K562 (cell line): ENCODE data around the gene ATAD2B. TPM values are rescaled to one million over a fixed set of nuclear protein-coding genes. Genes with fewer than 3 reads are reported as not detected.

Experiments
- ATAC-seq: fragments of 200-7000 bp; cut with Tn5 transposase; 3 replicates; pipeline ENCODE4 v1.9.1; 2020; ENCODE audit warnings: moderate library complexity
- BruUV-seq: library from RNA; stranded (reverse); fragments of 400-500 nt; replicated peaks from 2 replicates; lab custom pipeline; 2021; lab: Mats Ljungman, UMichigan
- CTCF ChIA-PET: fragments of 300-600 bp; formaldehyde crosslinking; extraction: SDS; loops from one replicate; lab custom pipeline; 2021; ENCODE audit warnings: low intra/inter-chr PET ratio; lab: Yijun Ruan, JAX
- POLR2A ChIA-PET: fragments of 300-600, 350-650 bp; sonication (Branson Sonifier 250); formaldehyde crosslinking; extraction: SDS; loops from one replicate; lab custom pipeline; 2021; ENCODE audit warnings: antibody characterized with exemption, inconsistent platforms; lab: Yijun Ruan, JAX
- DNase-seq, 4 experiments: peaks; one replicate each; pipeline versions ENCODE4 v3.0.0 to v3.0.0-alpha.2; 2011 to 2018; ENCODE audit warnings: low spot score in 3 of 4, mixed read lengths in 3 of 4; ENCODE audit errors: extremely low read depth in 1 of 4
- FAIRE-seq: peaks from 2 replicates; lab custom pipeline; 2011; peaks lifted over from hg19 to GRCh38; lab: Jason Lieb, UNC
- H2AFZ ChIP-seq: 2 replicates; pipeline ENCODE4 v1.6.0; 2011; ENCODE audit warnings: low read depth, low read length, control low read depth, inconsistent platforms
- H3K27ac ChIP-seq: fragments of 200-600 bp; 3 replicates; pipeline ENCODE4 v1.8.0; 2011; ENCODE audit warnings: low read depth, mild to moderate bottlenecking, control low read depth, inconsistent platforms, low read length, moderate library complexity, mixed read lengths; ENCODE audit errors: extremely low read depth
- H3K27me3 ChIP-seq, 2 experiments: fragments of 300-600 bp in 1 of 2; 2 replicates in 1 of 2; 3 replicates in 1 of 2; pipeline versions ENCODE4 v1.6.0 to v1.8.0; 2011; ENCODE audit warnings: inconsistent platforms in 2 of 2, low read length in 2 of 2, mild to moderate bottlenecking in 1 of 2, mixed read lengths in 1 of 2, moderate library complexity in 1 of 2; ENCODE audit not compliant: control insufficient read depth in 2 of 2, insufficient read depth in 2 of 2
- H3K36me3 ChIP-seq: fragments of 300-600 bp; 3 replicates; pipeline ENCODE4 v1.8.0; 2011; ENCODE audit warnings: mild to moderate bottlenecking, low read length, inconsistent platforms; ENCODE audit not compliant: control insufficient read depth, insufficient read depth
- H3K4me1 ChIP-seq, 2 experiments: fragments of 200-600 bp in 1 of 2; replicated peaks in 1 of 2; 2 replicates in 1 of 2; 3 replicates in 1 of 2; pipeline versions ENCODE4 v1.5.1 to v1.8.0; 2011; ENCODE audit warnings: inconsistent platforms in 2 of 2, low read length in 2 of 2, mild to moderate bottlenecking in 1 of 2, mixed read lengths in 1 of 2, moderate library complexity in 1 of 2; ENCODE audit not compliant: control insufficient read depth in 2 of 2, insufficient read depth in 2 of 2
- H3K4me2 ChIP-seq: 2 replicates; pipeline ENCODE4 v1.6.1; 2011; ENCODE audit warnings: low read length, control low read depth, inconsistent platforms, mixed read lengths; ENCODE audit not compliant: insufficient read depth
- H3K4me3 ChIP-seq: fragments of 200-600 bp; sonication (generic), shearing (Covaris generic); 2 replicates; pipeline ENCODE4 v1.5.1; 2016; ENCODE audit warnings: control low read depth, inconsistent platforms
- H3K79me2 ChIP-seq: fragments of 200-600 bp; 3 replicates; pipeline ENCODE4 v1.8.0; 2011; ENCODE audit warnings: low read length, inconsistent platforms; ENCODE audit not compliant: control insufficient read depth, insufficient read depth
- H3K9ac ChIP-seq, 2 experiments: 2 replicates each; pipeline versions ENCODE4 v1.6.0 to v1.6.1; 2011; ENCODE audit warnings: low read depth in 2 of 2, low read length in 2 of 2, control low read depth in 1 of 2, inconsistent platforms in 1 of 2, mild to moderate bottlenecking in 1 of 2, mixed read lengths in 1 of 2; ENCODE audit not compliant: insufficient read depth in 1 of 2
- H3K9me1 ChIP-seq: one replicate; pipeline ENCODE4 v1.6.0; 2011; ENCODE audit warnings: inconsistent platforms, mild to moderate bottlenecking, low read length, moderate library complexity; ENCODE audit not compliant: control insufficient read depth, insufficient read depth
- H3K9me3 ChIP-seq: replicated peaks from 2 replicates; pipeline ENCODE4 v1.5.1; 2011; ENCODE audit warnings: low read depth, low read length, inconsistent platforms; ENCODE audit not compliant: control insufficient read depth, insufficient read depth
- H4K20me1 ChIP-seq: replicated peaks from 2 replicates; pipeline ENCODE4 v1.6.1; 2011; ENCODE audit warnings: low read length, inconsistent platforms, mixed read lengths; ENCODE audit not compliant: control insufficient read depth, insufficient read depth
- ARID3B ChIP-seq: fragments of 250-450 bp; sonication (Bioruptor Pico); IDR thresholded peaks from 2 replicates; pipeline ENCODE4 v1.4.0; 2020; ENCODE audit warnings: borderline replicate concordance
- BRF1 ChIP-seq: IDR thresholded peaks from 3 replicates; pipeline ENCODE4 v1.6.1; 2011; ENCODE audit warnings: borderline replicate concordance, mild to moderate bottlenecking; ENCODE audit not compliant: insufficient read length; ENCODE audit errors: extremely low read depth
- CCAR2 ChIP-seq: fragments of 200-400 bp; formaldehyde crosslinking; IDR thresholded peaks from 2 replicates; pipeline ENCODE4 v1.6.1; 2017; ENCODE audit warnings: mild to moderate bottlenecking, low read depth, low read length
- GABPB1 ChIP-seq: sonication (generic); formaldehyde crosslinking; IDR thresholded peaks from 2 replicates; pipeline ENCODE4 v1.8.0; 2022; ENCODE audit warnings: mild to moderate bottlenecking, missing genetic modification reagents
- HNRNPL ChIP-seq: fragments of 200-400 bp; formaldehyde crosslinking; IDR thresholded peaks from 2 replicates; pipeline ENCODE4 v1.6.1; 2017; ENCODE audit warnings: low read depth, mild to moderate bottlenecking, low read length
- SNIP1 ChIP-seq: fragments of 450-650 bp; IDR thresholded peaks from 2 replicates; pipeline ENCODE4 v1.7.1; 2017; ENCODE audit warnings: low read depth, mild to moderate bottlenecking
- ZNF586 ChIP-seq: fragments of 450-650 bp; formaldehyde crosslinking; conservative IDR thresholded peaks from 2 replicates; pipeline ENCODE4 v1.4.0; 2020; ENCODE audit warnings: mild to moderate bottlenecking, moderate library complexity
- ZNF589 ChIP-seq: fragments of 200-800 bp; sonication (Bioruptor generic); IDR thresholded peaks from 2 replicates; pipeline ENCODE4 v1.6.1; 2016; ENCODE audit warnings: low read depth, missing genetic modification characterization, missing compliant biosample characterization
- WGBS: fragments of 100-300 bp; shearing (Covaris generic); methylation state at CpG from one replicate; pipeline ENCODE4 v1.1.6; 2016; ENCODE audit warnings: low coverage, mixed read lengths; ENCODE audit not compliant: insufficient coverage; ENCODE audit errors: missing lambda C conversion rate; 5-methylcytosine and 5-hydroxymethylcytosine counted together
- in situ Hi-C: fragments of 300-500 bp; cut with MboI; formaldehyde crosslinking; loops from 4 replicates; pipeline ENCODE4 v1.15.0; 2018; ENCODE audit warnings: inconsistent platforms, mixed read lengths
- intact Hi-C: fragments of 100-400 bp; cut with micrococcal nuclease; formaldehyde crosslinking; loops from 2 replicates; pipeline ENCODE4 v1.14.2; 2022
- polyA plus RNA-seq, 8 experiments: library from polyadenylated mRNA; depleted of rRNA in 4 of 8; stranded (reverse) in 5 of 8; unstranded in 3 of 8; fragments of >200 nt; fragmentation: Nextera tagmentation in 2 of 8; fragmentation: Illumina TruSeq in 1 of 8; extraction: Ambion mirVana in 2 of 8; extraction: Trizol in 1 of 8; gene quantifications; 2 replicates each; pipeline versions ENCODE4 v1.2.1 to v1.2.3, GENCODE V29; 2011 to 2014; ENCODE audit warnings: inconsistent platforms in 1 of 8, missing spikeins in 1 of 8
- total RNA-seq, 7 experiments: library from RNA; depleted of rRNA in 6 of 7; stranded (reverse); fragments of >200 nt in 6 of 7; fragmentation: Illumina TruSeq in 2 of 7; extraction: Trizol in 2 of 7; gene quantifications; 2 replicates each; pipeline versions ENCODE4 v1.2.1 to v1.2.3, GENCODE V29; 2011 to 2021; ENCODE audit warnings: low replicate concordance in 1 of 7
- TF ChIP-seq, protein P1 (sequence below), 2 experiments: fragments of 450-650 bp; IDR thresholded peaks; 2 replicates each; pipeline ENCODE4 v1.6.1; 2018; ENCODE audit warnings: mild to moderate bottlenecking in 2 of 2, low read depth in 1 of 2; ENCODE audit not compliant: partially characterized antibody in 2 of 2
- TF ChIP-seq, protein P2 (sequence below): sonication (generic); formaldehyde crosslinking; IDR thresholded peaks from 2 replicates; pipeline ENCODE4 v1.9.0; 2022; ENCODE audit warnings: mild to moderate bottlenecking, missing genetic modification reagents
- TF ChIP-seq, protein P3 (sequence below): fragments of 200-800 bp; sonication (Bioruptor generic); IDR thresholded peaks from 2 replicates; pipeline ENCODE4 v1.6.1; 2017; ENCODE audit warnings: missing genetic modification characterization, missing compliant biosample characterization

Gene ATAD2B
- total and polyA plus RNA-seq, 9 of the 15 experiments (the other 6 are each of a cell fraction or from before 2014, with no cell fraction given) = 3.2 to 21.6 (median 11.4) TPM

DNA sequence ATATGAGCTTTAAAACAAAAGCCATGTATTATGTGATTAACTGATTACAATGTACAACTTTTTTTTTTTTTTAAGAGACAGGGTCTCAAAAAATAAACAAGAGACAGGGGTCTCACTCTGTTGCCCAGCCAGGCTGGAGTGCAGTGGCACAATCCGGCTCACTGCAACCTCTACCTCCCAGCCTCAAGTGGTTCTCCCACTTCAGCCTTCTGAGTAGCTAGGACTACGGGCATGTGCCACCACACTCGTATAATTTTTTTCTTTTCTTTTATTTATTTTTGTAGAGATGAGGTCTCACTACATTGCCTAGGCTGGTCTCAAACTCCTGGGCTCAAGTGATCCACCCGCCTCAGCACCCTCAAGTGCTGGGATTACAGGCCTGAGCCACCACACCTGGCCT lies 103.1 kb downstream of the ATAD2B start:
- TF ChIP-seq BRF1 (no peak), ZNF589 (no peak), ARID3B (CRISPR knock-in tag) (no peak), HNRNPL (no peak), GABPB1 (CRISPR knock-in tag) (no peak), ZNF586 (CRISPR knock-in tag) (no peak), CCAR2 (no peak), SNIP1 (no peak)
- TF ChIP-seq, protein P1, sequence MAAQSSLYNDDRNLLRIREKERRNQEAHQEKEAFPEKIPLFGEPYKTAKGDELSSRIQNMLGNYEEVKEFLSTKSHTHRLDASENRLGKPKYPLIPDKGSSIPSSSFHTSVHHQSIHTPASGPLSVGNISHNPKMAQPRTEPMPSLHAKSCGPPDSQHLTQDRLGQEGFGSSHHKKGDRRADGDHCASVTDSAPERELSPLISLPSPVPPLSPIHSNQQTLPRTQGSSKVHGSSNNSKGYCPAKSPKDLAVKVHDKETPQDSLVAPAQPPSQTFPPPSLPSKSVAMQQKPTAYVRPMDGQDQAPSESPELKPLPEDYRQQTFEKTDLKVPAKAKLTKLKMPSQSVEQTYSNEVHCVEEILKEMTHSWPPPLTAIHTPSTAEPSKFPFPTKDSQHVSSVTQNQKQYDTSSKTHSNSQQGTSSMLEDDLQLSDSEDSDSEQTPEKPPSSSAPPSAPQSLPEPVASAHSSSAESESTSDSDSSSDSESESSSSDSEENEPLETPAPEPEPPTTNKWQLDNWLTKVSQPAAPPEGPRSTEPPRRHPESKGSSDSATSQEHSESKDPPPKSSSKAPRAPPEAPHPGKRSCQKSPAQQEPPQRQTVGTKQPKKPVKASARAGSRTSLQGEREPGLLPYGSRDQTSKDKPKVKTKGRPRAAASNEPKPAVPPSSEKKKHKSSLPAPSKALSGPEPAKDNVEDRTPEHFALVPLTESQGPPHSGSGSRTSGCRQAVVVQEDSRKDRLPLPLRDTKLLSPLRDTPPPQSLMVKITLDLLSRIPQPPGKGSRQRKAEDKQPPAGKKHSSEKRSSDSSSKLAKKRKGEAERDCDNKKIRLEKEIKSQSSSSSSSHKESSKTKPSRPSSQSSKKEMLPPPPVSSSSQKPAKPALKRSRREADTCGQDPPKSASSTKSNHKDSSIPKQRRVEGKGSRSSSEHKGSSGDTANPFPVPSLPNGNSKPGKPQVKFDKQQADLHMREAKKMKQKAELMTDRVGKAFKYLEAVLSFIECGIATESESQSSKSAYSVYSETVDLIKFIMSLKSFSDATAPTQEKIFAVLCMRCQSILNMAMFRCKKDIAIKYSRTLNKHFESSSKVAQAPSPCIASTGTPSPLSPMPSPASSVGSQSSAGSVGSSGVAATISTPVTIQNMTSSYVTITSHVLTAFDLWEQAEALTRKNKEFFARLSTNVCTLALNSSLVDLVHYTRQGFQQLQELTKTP (IDR thresholded peaks at IDR 0.05; ENCODE audit: low read depth in 1 of 2, partially characterized antibody in 2 of 2) = no peak
- TF ChIP-seq, protein P2, sequence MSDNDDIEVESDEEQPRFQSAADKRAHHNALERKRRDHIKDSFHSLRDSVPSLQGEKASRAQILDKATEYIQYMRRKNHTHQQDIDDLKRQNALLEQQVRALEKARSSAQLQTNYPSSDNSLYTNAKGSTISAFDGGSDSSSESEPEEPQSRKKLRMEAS (CRISPR knock-in tag) = no peak
- TF ChIP-seq, protein P3, sequence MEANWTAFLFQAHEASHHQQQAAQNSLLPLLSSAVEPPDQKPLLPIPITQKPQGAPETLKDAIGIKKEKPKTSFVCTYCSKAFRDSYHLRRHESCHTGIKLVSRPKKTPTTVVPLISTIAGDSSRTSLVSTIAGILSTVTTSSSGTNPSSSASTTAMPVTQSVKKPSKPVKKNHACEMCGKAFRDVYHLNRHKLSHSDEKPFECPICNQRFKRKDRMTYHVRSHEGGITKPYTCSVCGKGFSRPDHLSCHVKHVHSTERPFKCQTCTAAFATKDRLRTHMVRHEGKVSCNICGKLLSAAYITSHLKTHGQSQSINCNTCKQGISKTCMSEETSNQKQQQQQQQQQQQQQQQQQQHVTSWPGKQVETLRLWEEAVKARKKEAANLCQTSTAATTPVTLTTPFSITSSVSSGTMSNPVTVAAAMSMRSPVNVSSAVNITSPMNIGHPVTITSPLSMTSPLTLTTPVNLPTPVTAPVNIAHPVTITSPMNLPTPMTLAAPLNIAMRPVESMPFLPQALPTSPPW (CRISPR knock-in tag) = no peak
- H3K4me2 ChIP-seq = no peak overlapping the region
- no peaks in the 10 kb centered on the region for H4K20me1 ChIP-seq
- no peak for DNase-seq
- H3K27ac ChIP-seq = no peak overlapping the region
- FAIRE-seq = no peak
- H3K9ac ChIP-seq = no peak overlapping the region
- WGBS = 55% methylated on average over 4 of the region's 4 CpGs
- peaks cover 20% of the 10 kb centered on the region; the same call in 2 of the 3 replicates for H3K36me3 ChIP-seq
- intact Hi-C loops = loop anchor here (2.0 to 10.0 kb wide), 4 partner anchors 191 to 561 kb away; partner anchors contain the start of genes MFSD2B and TP53I3
- no peaks in the 10 kb centered on the region for H3K4me1 ChIP-seq
- in situ Hi-C loops = no loop called here
- H3K79me2 ChIP-seq = no peaks in the 10 kb centered on the region
- POLR2A ChIA-PET = interaction anchor here (0.6 to 1.0 kb wide), 4 partner anchors 13 to 169 kb away, joined by 3 to 4 read pairs (median 3); partner anchors contain the start of gene UBXN2A
- H3K4me3 ChIP-seq = no peak overlapping the region
- ATAC-seq = no peak
- no peaks in the 10 kb centered on the region for H3K9me1 ChIP-seq
- H3K27me3 ChIP-seq = no peaks in the 10 kb centered on the region
- H3K9me3 ChIP-seq = no peaks in the 10 kb centered on the region
- CTCF ChIA-PET = interaction anchor here (1.5 kb wide), 1 partner anchor 103 kb away, joined by 3 read pairs; the partner anchor contains the start of gene ATAD2B
- BruUV-seq = no TSS peak
- H2AFZ ChIP-seq = no peak overlapping the region
